ENCODE results near the gene LAMA3.

LAMA3 gene

GRCh38 chr18:23850215-23850614, 161.0 kb downstream of the LAMA3 start:
- H3K4me1 ChIP-seq (ENCODE audit: control insufficient read depth, insufficient read depth, low read length), result peaks cover 8% of the 10 kb centered on the region
- H3K27me3 ChIP-seq (ENCODE audit: control insufficient read depth, insufficient read depth, low read length), result no peaks in the 10 kb centered on the region
- H3K36me3 ChIP-seq (ENCODE audit: insufficient read depth, low read length), result no peaks in the 10 kb centered on the region

DNA sequence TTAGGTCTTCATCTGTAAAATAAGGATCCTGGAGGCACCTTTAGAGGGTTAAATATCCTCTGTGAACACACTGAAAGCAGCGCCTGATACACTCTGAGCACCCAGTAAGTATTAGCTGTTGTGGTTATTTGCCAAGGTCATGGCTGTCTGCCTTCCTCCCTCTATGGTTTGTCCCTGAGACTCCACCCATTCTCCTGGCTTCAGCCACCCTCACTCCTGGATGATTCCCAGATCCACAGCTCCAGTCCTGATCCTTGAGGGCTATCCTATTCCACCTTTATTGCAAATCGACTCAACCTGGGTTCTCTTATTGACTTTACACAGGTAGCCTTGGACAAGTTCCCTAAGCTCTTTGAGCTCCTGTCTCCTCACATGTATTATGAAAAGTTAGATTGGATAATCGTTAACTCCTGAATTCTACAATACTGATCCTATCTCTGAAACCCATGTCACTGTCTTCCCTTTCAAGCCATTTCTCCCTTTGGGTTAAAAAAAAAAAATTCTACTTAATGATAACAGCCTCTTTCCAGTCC, 162.3 kb downstream of the LAMA3 start:
- H3K27me3 ChIP-seq (ENCODE audit: control insufficient read depth, insufficient read depth, low read length), result no peaks in the 10 kb centered on the region
- no peaks in the 10 kb centered on the region for H3K9me3 ChIP-seq (replicated peaks; ENCODE audit: low read length)
- no peak overlapping the region for H3K9ac ChIP-seq (ENCODE audit: low read depth, low read length)
- no peaks in the 10 kb centered on the region for H3K36me3 ChIP-seq (ENCODE audit: insufficient read depth, low read length)
- H3K4me2 ChIP-seq (ENCODE audit: low read length), result no peak overlapping the region
- peaks cover 8% of the 10 kb centered on the region for H3K4me1 ChIP-seq (ENCODE audit: control insufficient read depth, insufficient read depth, low read length)
- no peak overlapping the region for H3K4me3 ChIP-seq (ENCODE audit: low read length)

More at GRCh38 chr18:23850215-23850614, 161.0 kb downstream of the LAMA3 start:
- H3K4me3 ChIP-seq (ENCODE audit: low read length), result no peak overlapping the region
- H3K9ac ChIP-seq (ENCODE audit: low read depth, low read length), result no peak overlapping the region
- no peaks in the 10 kb centered on the region for H3K9me3 ChIP-seq (replicated peaks; ENCODE audit: low read length)
- no peak overlapping the region for H3K4me2 ChIP-seq (ENCODE audit: low read length)

GRCh38 chr18:23852236-23853045, 163.2 kb downstream of the LAMA3 start:
- Histone ChIP-seq H3K4me2 (ENCODE audit: low read length) (no peak overlapping the region), H3K36me3 (ENCODE audit: insufficient read depth, low read length) (no peaks in the 10 kb centered on the region), H3K4me3 (ENCODE audit: low read length) (no peak overlapping the region), H3K9ac (ENCODE audit: low read depth, low read length) (no peak overlapping the region), H3K27me3 (ENCODE audit: control insufficient read depth, insufficient read depth, low read length) (no peaks in the 10 kb centered on the region), H3K4me1 (ENCODE audit: control insufficient read depth, insufficient read depth, low read length) (peaks cover 15% of the 10 kb centered on the region), H3K9me3 (replicated peaks; ENCODE audit: low read length) (no peaks in the 10 kb centered on the region)

- Histone ChIP-seq H3K36me3 (ENCODE audit: insufficient read depth, low read length) (no peaks in the 10 kb centered on the region), H3K9ac (ENCODE audit: low read depth, low read length) (no peak overlapping the region), H3K4me2 (ENCODE audit: low read length) (no peak overlapping the region)
Observed at GRCh38 chr18:23853448-23854195, 164.4 kb downstream of the LAMA3 start.

DNA sequence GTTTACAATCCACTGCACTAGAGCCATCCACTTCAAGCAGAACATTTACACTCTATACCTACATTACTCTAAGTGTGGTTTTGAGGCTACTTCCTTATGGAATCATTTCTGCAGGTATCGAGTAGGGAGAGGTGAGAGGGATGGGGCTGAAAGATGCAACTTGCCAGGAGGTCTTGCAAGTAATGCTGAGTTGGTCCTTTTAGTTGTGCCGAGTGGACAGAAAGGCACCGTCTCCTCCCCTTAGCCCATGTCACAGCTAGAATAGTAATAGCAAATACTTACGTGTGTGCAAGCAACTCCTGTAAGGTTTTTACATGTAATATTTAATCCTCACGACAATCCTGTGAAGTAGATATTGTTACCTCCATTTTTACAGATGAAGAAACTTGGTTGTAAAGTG, 166.5 kb downstream of the LAMA3 start:
- H3K4me1 ChIP-seq (ENCODE audit: control insufficient read depth, insufficient read depth, low read length), result peaks cover 19% of the 10 kb centered on the region
- H3K4me2 ChIP-seq (ENCODE audit: low read length), result no peak overlapping the region
- H3K27me3 ChIP-seq (ENCODE audit: control insufficient read depth, insufficient read depth, low read length), result no peaks in the 10 kb centered on the region
- no peak overlapping the region for H3K9ac ChIP-seq (ENCODE audit: low read depth, low read length)
- H3K9me3 ChIP-seq (replicated peaks; ENCODE audit: low read length), result no peaks in the 10 kb centered on the region
- H3K36me3 ChIP-seq (ENCODE audit: insufficient read depth, low read length), result no peaks in the 10 kb centered on the region
- no peak overlapping the region for H3K4me3 ChIP-seq (ENCODE audit: low read length)

More at GRCh38 chr18:23853448-23854195, 164.4 kb downstream of the LAMA3 start:
- H3K4me1 ChIP-seq (ENCODE audit: control insufficient read depth, insufficient read depth, low read length), result peaks cover 19% of the 10 kb centered on the region
- H3K27me3 ChIP-seq (ENCODE audit: control insufficient read depth, insufficient read depth, low read length), result no peaks in the 10 kb centered on the region
- no peaks in the 10 kb centered on the region for H3K9me3 ChIP-seq (replicated peaks; ENCODE audit: low read length)
- no peak overlapping the region for H3K4me3 ChIP-seq (ENCODE audit: low read length)

DNA sequence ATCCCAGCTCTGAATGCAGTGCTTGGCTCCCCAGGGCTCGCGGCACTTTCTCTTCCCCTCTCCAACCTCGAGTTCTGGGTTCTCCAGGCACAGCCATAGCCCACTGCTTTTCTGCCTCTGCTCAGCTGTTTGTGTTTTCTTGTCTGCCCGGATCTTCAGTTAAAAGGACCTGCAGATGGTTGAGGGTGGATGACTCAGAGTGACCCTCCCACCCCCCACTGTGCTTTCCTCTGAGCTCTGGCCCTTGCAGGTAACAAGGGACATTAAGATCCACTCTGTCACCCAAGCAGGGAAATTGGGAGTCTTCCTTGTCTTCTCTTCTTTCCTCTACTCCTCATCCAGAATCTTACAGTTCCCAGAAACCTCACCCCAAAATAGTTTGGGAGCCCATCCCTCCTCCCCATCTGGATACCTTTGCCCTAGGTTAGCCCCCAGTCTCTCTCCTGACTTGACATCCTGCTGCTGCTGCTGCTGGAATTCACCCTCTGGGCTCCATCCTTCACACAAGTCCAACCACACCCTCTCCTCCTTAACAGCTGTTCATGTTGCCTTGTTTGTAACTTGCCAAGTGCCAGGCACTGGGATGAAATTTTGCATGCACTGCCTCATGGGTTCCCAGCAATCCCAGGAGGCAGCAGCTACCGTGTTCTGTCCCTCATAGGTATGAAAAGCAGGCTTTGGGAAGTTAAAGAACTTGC, 167.4 kb downstream of the LAMA3 start:
- Histone ChIP-seq H3K4me3 (ENCODE audit: low read length) (no peak overlapping the region), H3K4me1 (ENCODE audit: control insufficient read depth, insufficient read depth, low read length) (peaks cover 23% of the 10 kb centered on the region), H3K36me3 (ENCODE audit: insufficient read depth, low read length) (no peaks in the 10 kb centered on the region)

GRCh38 chr18:23857164-23857552, 167.9 kb downstream of the LAMA3 start:
- no peak overlapping the region for H3K9ac ChIP-seq (ENCODE audit: low read depth, low read length)
- H3K4me3 ChIP-seq (ENCODE audit: low read length), result no peak overlapping the region
- peaks cover 26% of the 10 kb centered on the region for H3K4me1 ChIP-seq (ENCODE audit: control insufficient read depth, insufficient read depth, low read length)
- H3K27me3 ChIP-seq (ENCODE audit: control insufficient read depth, insufficient read depth, low read length), result no peaks in the 10 kb centered on the region
- no peaks in the 10 kb centered on the region for H3K36me3 ChIP-seq (ENCODE audit: insufficient read depth, low read length)
- no peaks in the 10 kb centered on the region for H3K9me3 ChIP-seq (replicated peaks; ENCODE audit: low read length)
- H3K4me2 ChIP-seq (ENCODE audit: low read length), result no peak overlapping the region

More for the DNA sequence above, 167.4 kb downstream of the LAMA3 start:
- no peaks in the 10 kb centered on the region for H3K9me3 ChIP-seq (replicated peaks; ENCODE audit: low read length)
- H3K4me2 ChIP-seq (ENCODE audit: low read length), result no peak overlapping the region
- H3K27me3 ChIP-seq (ENCODE audit: control insufficient read depth, insufficient read depth, low read length), result no peaks in the 10 kb centered on the region
- no peak overlapping the region for H3K9ac ChIP-seq (ENCODE audit: low read depth, low read length)

DNA sequence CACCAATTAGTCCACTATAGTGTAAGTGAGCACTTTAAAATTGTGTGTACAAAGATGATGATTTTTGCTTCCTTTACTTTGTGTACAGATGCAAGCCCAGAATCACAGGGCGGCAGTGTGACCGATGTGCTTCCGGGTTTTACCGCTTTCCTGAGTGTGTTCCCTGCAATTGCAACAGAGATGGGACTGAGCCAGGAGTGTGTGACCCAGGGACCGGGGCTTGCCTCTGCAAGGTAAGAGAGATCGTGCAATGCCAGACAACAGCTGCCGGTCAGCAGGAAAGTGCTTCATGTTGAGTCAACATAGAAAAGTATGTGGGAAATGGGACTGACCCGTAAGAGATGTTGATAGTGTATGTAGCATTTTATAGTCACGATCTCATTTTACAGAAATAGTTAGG, 168.5 kb downstream of the LAMA3 start:
- Histone ChIP-seq H3K4me2 (ENCODE audit: low read length) (no peak overlapping the region), H3K4me1 (ENCODE audit: control insufficient read depth, insufficient read depth, low read length) (peaks cover 28% of the 10 kb centered on the region), H3K27me3 (ENCODE audit: control insufficient read depth, insufficient read depth, low read length) (no peaks in the 10 kb centered on the region), H3K9me3 (replicated peaks; ENCODE audit: low read length) (no peaks in the 10 kb centered on the region), H3K9ac (ENCODE audit: low read depth, low read length) (no peak overlapping the region), H3K36me3 (ENCODE audit: insufficient read depth, low read length) (no peaks in the 10 kb centered on the region), H3K4me3 (ENCODE audit: low read length) (no peak overlapping the region)

DNA sequence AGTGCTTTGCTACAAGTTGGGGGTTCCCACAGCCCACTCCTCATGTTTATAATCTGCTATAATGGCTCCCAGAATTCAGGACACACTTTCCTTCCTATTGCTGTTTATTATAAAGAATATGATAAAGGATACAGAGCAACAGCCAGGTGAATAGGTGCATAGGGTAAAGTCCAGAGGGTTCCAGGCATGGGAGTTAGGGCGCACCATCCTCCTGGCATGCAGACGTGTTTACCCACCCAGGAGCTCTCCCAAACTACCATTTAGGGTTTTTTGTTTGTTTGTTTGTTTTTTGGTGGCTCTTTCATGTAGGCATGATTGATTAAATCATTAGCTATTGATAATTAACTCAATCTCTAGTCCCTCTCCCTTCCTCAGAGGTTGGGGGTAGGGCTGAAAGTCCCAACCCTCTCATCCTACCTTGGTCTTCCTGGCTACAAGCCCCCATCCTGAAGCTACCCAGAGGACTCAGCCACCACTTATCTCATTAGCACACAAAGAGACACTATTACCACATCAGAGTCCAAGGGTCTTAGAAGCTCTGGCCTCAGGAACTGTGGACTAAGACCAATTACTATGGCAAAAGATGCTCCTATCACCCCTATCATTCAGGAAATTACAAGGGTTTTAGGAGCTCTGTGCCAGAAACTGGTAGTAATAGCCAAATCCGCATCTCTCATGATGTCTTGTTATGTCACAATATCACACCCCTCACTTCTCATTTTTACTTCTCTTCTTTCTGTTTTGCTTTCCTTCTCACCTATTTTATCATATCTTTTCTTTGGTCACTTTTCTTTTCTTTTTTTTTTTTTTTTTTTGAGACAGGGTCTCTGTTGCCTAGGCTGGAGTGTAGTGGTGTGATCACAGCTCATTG, 170.4 kb downstream of the LAMA3 start:
- no peak overlapping the region for H3K4me2 ChIP-seq (ENCODE audit: low read length)
- H3K4me1 ChIP-seq (ENCODE audit: control insufficient read depth, insufficient read depth, low read length), result peaks cover 29% of the 10 kb centered on the region
- no peaks in the 10 kb centered on the region for H3K36me3 ChIP-seq (ENCODE audit: insufficient read depth, low read length)
- no peak overlapping the region for H3K9ac ChIP-seq (ENCODE audit: low read depth, low read length)
- H3K27me3 ChIP-seq (ENCODE audit: control insufficient read depth, insufficient read depth, low read length), result no peaks in the 10 kb centered on the region
- no peak overlapping the region for H3K4me3 ChIP-seq (ENCODE audit: low read length)
- H3K9me3 ChIP-seq (replicated peaks; ENCODE audit: low read length), result no peaks in the 10 kb centered on the region

GRCh38 chr18:23861326-23861725, 172.1 kb downstream of the LAMA3 start:
- H3K4me2 ChIP-seq (ENCODE audit: low read length), result no peak overlapping the region

More at GRCh38 chr18:23861326-23861725, 172.1 kb downstream of the LAMA3 start:
- Histone ChIP-seq H3K9ac (ENCODE audit: low read depth, low read length) (peak overlapping the region; percentile 48), H3K9me3 (replicated peaks; ENCODE audit: low read length) (no peaks in the 10 kb centered on the region), H3K36me3 (ENCODE audit: insufficient read depth, low read length) (no peaks in the 10 kb centered on the region), H3K27me3 (ENCODE audit: control insufficient read depth, insufficient read depth, low read length) (no peaks in the 10 kb centered on the region), H3K4me3 (ENCODE audit: low read length) (no peak overlapping the region), H3K4me1 (ENCODE audit: control insufficient read depth, insufficient read depth, low read length) (peaks cover 27% of the 10 kb centered on the region)

Measured in skeletal muscle satellite cell (primary cell).